ENCODE results near the gene LHFPL3.

DNA sequence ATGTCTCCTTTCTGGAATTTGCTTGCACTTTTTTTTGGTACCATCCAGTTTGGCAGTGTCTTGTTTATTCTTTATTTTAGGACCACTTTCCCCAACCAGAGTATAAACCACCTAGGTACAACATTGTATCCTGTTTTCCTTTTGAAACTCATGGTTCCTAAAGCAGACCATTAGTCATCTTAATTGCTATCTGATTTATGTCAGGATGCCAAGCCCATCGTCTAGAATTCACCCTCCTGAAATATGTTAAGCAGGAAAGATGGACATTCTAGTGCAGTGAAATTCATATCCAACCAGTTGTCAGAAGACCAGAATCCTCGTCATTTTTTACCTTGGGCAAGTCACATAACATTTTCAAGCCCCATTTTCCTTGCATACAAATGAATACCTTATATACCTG is 462.0 kb downstream of the LHFPL3 start:
- TF ChIP-seq, protein P1, sequence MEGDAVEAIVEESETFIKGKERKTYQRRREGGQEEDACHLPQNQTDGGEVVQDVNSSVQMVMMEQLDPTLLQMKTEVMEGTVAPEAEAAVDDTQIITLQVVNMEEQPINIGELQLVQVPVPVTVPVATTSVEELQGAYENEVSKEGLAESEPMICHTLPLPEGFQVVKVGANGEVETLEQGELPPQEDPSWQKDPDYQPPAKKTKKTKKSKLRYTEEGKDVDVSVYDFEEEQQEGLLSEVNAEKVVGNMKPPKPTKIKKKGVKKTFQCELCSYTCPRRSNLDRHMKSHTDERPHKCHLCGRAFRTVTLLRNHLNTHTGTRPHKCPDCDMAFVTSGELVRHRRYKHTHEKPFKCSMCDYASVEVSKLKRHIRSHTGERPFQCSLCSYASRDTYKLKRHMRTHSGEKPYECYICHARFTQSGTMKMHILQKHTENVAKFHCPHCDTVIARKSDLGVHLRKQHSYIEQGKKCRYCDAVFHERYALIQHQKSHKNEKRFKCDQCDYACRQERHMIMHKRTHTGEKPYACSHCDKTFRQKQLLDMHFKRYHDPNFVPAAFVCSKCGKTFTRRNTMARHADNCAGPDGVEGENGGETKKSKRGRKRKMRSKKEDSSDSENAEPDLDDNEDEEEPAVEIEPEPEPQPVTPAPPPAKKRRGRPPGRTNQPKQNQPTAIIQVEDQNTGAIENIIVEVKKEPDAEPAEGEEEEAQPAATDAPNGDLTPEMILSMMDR (conservative IDR thresholded peaks at IDR 0.05) = no peak
- no peak for TF ChIP-seq EZH2 (IDR thresholded peaks at IDR 0.05; ENCODE audit: low read depth)
